Measurements from ENCODE around the gene SUPT20H.

- TF ChIP-seq CTCF (IDR thresholded peaks at IDR 0.05; ENCODE audit: low read length) (no peak), EZH2 (IDR thresholded peaks at IDR 0.05; ENCODE audit: borderline replicate concordance, low read length) (no peak)
Observed at GRCh38 chr13:36965767-36966166, 93.7 kb downstream of the SUPT20H start.

All from OCI-LY1 (cell line).